ENCODE data around the gene RFX7. TPM values are rescaled to one million over a fixed set of nuclear protein-coding genes. Genes with fewer than 3 reads are reported as not detected.
A peak's percentile ranks its signal among the peaks of the same experiment; 100 is the strongest.

The RFX7 gene
- total RNA-seq, 1 experiment from 2014 or later = 29.8 TPM

- Mint-ChIP-seq H3K27me3 (ENCODE audit: insufficient read depth, unreplicated experiment) (no peaks in the 10 kb centered on the region), H3K9me3 (ENCODE audit: unreplicated experiment) (no peaks in the 10 kb centered on the region), H3K4me1 (ENCODE audit: insufficient read depth, unreplicated experiment) (no peaks in the 10 kb centered on the region), H3K36me3 (ENCODE audit: insufficient read depth, unreplicated experiment) (peaks cover 16% of the 10 kb centered on the region), H3K4me3 (ENCODE audit: unreplicated experiment) (no peak overlapping the region), H3K27ac (ENCODE audit: low read depth, unreplicated experiment) (no peak overlapping the region)
- intact Hi-C loops (cut with micrococcal nuclease) = no loop called here
- peak; percentile 10 for DNase-seq (ENCODE audit: unreplicated experiment)
- POLR2A ChIA-PET = interaction anchor here (0.6 to 2.0 kb wide), 2 partner anchors 10 to 29 kb away, joined by 3 to 4 read pairs; no protein-coding TSS in a partner anchor
- CTCF ChIA-PET = interaction anchor here (0.7 kb wide), 1 partner anchor 1721 kb away, joined by 3 read pairs; no protein-coding TSS in a partner anchor
- BruUV-seq (replicated peaks) = no TSS peak
- TF ChIP-seq CTCF (IDR thresholded peaks at IDR 0.05; ENCODE audit: unreplicated experiment) = no peak
These were observed 27.9 kb downstream of the RFX7 start for GRCh38 chr15:56215769-56216168.

DNA sequence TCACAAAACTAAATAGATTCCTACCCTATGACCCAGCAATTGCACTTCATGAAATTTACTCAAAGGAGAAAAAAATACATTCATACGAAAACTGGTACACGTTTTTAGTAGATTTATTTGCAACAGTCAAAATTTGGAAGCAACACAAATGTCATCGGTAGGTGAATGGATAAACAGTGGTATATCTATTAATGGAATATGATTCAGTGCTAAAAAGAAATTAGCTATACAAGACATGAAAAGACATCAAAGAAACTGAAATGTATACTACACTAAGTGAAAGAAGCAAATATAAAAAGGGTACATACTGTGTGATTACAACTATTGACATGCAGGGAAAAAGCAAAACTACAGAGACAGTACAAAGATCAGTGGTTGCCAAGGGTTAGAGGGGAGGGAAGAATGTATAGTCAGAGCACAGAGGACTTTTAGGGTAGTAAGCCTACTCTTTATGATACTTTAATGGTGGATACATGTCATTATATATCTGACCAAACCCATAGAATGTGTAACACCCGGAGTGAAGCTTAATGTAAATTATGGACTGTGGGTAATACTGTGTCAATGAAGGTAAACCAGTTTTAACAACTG is 31.6 kb downstream of the RFX7 start:
- no peaks in the 10 kb centered on the region for H3K27me3 Mint-ChIP-seq (ENCODE audit: insufficient read depth, unreplicated experiment)
- H3K4me1 Mint-ChIP-seq (ENCODE audit: insufficient read depth, unreplicated experiment) = peaks cover 11% of the 10 kb centered on the region
- H3K36me3 Mint-ChIP-seq (ENCODE audit: insufficient read depth, unreplicated experiment) = peaks cover 7% of the 10 kb centered on the region
- DNase-seq (ENCODE audit: unreplicated experiment) = no peak
- H3K9me3 Mint-ChIP-seq (ENCODE audit: unreplicated experiment) = no peaks in the 10 kb centered on the region
- BruUV-seq (replicated peaks) = no TSS peak
- CTCF ChIA-PET = no interaction called here
- no peak overlapping the region for H3K4me3 Mint-ChIP-seq (ENCODE audit: unreplicated experiment)
- POLR2A ChIA-PET = interaction anchor here (2.8 kb wide), 1 partner anchor 11 kb away, joined by 8 read pairs; no protein-coding TSS in a partner anchor
- no peak overlapping the region for H3K27ac Mint-ChIP-seq (ENCODE audit: low read depth, unreplicated experiment)
- intact Hi-C loops (cut with micrococcal nuclease) = no loop called here
- TF ChIP-seq CTCF (IDR thresholded peaks at IDR 0.05; ENCODE audit: unreplicated experiment) = no peak

- TF ChIP-seq CTCF (IDR thresholded peaks at IDR 0.05; ENCODE audit: unreplicated experiment) = no peak
- ChIA-PET CTCF (no interaction called here), POLR2A (interaction anchor here (0.7 to 2.8 kb wide), 2 partner anchors 12 to 23 kb away, joined by 3 to 8 read pairs; no protein-coding TSS in a partner anchor)
- Mint-ChIP-seq H3K4me1 (ENCODE audit: insufficient read depth, unreplicated experiment) (peaks cover 11% of the 10 kb centered on the region), H3K9me3 (ENCODE audit: unreplicated experiment) (no peaks in the 10 kb centered on the region), H3K4me3 (ENCODE audit: unreplicated experiment) (no peak overlapping the region), H3K27ac (ENCODE audit: low read depth, unreplicated experiment) (peak overlapping the region; percentile 21), H3K27me3 (ENCODE audit: insufficient read depth, unreplicated experiment) (no peaks in the 10 kb centered on the region), H3K36me3 (ENCODE audit: insufficient read depth, unreplicated experiment) (peaks cover 7% of the 10 kb centered on the region)
- intact Hi-C loops (cut with micrococcal nuclease) = no loop called here
- BruUV-seq (replicated peaks) = no TSS peak
- no peak for DNase-seq (ENCODE audit: unreplicated experiment)
These were observed 32.6 kb downstream of the RFX7 start for GRCh38 chr15:56211064-56211463.

DNA sequence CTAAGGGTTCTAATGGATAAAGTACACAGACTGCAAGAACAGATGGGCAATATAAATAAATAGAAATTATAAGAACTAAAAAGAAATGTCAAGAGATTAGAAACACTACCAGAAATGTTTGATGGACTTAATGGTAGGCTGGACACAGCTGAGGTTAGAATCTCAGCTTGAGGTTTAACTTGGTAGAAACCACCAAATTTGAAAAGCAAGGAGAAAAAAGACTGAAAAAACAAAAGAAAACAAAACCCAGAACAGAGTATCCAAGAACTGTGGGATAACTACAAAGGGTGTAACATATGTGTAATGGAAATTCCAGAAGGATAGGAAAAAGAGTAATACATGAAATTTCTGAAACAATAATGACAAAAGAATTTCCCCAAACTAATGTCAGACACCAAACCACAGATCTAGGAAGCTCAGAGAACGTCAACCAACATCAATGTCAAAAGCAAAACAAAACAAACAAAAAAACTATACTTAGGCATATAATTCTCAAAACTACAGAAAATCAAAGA is 35.0 kb downstream of the RFX7 start:
- Mint-ChIP-seq H3K27ac (ENCODE audit: low read depth, unreplicated experiment) (peak overlapping the region; percentile 71), H3K4me1 (ENCODE audit: insufficient read depth, unreplicated experiment) (peaks cover 26% of the 10 kb centered on the region), H3K4me3 (ENCODE audit: unreplicated experiment) (no peak overlapping the region), H3K9me3 (ENCODE audit: unreplicated experiment) (no peaks in the 10 kb centered on the region), H3K27me3 (ENCODE audit: insufficient read depth, unreplicated experiment) (no peaks in the 10 kb centered on the region), H3K36me3 (ENCODE audit: insufficient read depth, unreplicated experiment) (peaks cover 7% of the 10 kb centered on the region)
- ChIA-PET POLR2A (no interaction called here), CTCF (interaction anchor here (0.6 to 0.7 kb wide), 3 partner anchors 37 to 182 kb away, joined by 3 to 4 read pairs (median 3); no protein-coding TSS in a partner anchor)
- no peak for TF ChIP-seq CTCF (IDR thresholded peaks at IDR 0.05; ENCODE audit: unreplicated experiment)
- no TSS peak for BruUV-seq (replicated peaks)
- intact Hi-C loops (cut with micrococcal nuclease) = no loop called here
- no peak for DNase-seq (ENCODE audit: unreplicated experiment)

Data from MCF 10A (cell line).